OCI-LY1 (cell line): ENCODE results near the gene CHRNA4.

Experiments used
- H2AFZ ChIP-seq: fragments of 200-600 bp; sonication (generic), shearing (Covaris generic); 2 replicates; pipeline ENCODE4 v1.6.0; 2014; ENCODE audit warnings: antibody characterized with exemption, mild to moderate bottlenecking, low read length
- H3F3A ChIP-seq: fragments of 200-600 bp; sonication (generic), shearing (Covaris generic); 2 replicates; pipeline ENCODE4 v1.6.0; 2014; ENCODE audit warnings: mild to moderate bottlenecking, antibody characterized with exemption, low read length, moderate library complexity; ENCODE audit not compliant: insufficient read depth
- H3K27ac ChIP-seq: fragments of 200-600 bp; sonication (generic); 2 replicates; pipeline ENCODE4 v1.5.1; 2014; ENCODE audit warnings: low read length, mixed run types, mild to moderate bottlenecking, low read depth; ENCODE audit not compliant: poor library complexity, severe bottlenecking
- H3K27me3 ChIP-seq: fragments of 200-600 bp; sonication (generic); 2 replicates; pipeline ENCODE4 v1.6.0; 2014; ENCODE audit warnings: antibody characterized with exemption, mild to moderate bottlenecking, low read length, moderate library complexity; ENCODE audit not compliant: insufficient read depth
- H3K36me3 ChIP-seq: fragments of 200-600 bp; sonication (generic); 2 replicates; pipeline ENCODE4 v1.6.1; 2014; ENCODE audit warnings: mild to moderate bottlenecking, antibody characterized with exemption, low read length, moderate library complexity, mixed read lengths; ENCODE audit not compliant: insufficient read depth
- H3K4me1 ChIP-seq: fragments of 200-600 bp; sonication (generic); 2 replicates; pipeline ENCODE4 v1.5.1; 2014; ENCODE audit warnings: mild to moderate bottlenecking, low read length, moderate library complexity; ENCODE audit not compliant: insufficient read depth, severe bottlenecking
- H3K4me2 ChIP-seq: fragments of 200-600 bp; sonication (generic), shearing (Covaris generic); 2 replicates; pipeline ENCODE4 v1.6.1; 2014; ENCODE audit warnings: low read length
- H3K4me3 ChIP-seq: fragments of 200-600 bp; sonication (generic); 2 replicates; pipeline ENCODE4 v1.5.1; 2014; ENCODE audit warnings: low read length, low read depth, mild to moderate bottlenecking, mixed read lengths; ENCODE audit not compliant: poor library complexity, severe bottlenecking
- H3K79me2 ChIP-seq: fragments of 200-600 bp; shearing (Covaris generic); 2 replicates; pipeline ENCODE4 v1.6.1; 2016; ENCODE audit warnings: mixed run types, low read length, mixed read lengths; ENCODE audit not compliant: insufficient read depth
- H3K9ac ChIP-seq: fragments of 200-600 bp; sonication (generic), shearing (Covaris generic); 2 replicates; pipeline ENCODE4 v1.6.1; 2014; ENCODE audit warnings: mild to moderate bottlenecking, low read length, mixed read lengths
- H3K9me2 ChIP-seq: fragments of 200-600 bp; sonication (generic), shearing (Covaris generic); 2 replicates; pipeline ENCODE4 v1.6.1; 2014; ENCODE audit warnings: low read depth, mild to moderate bottlenecking, low read length, mixed read lengths
- H3K9me3 ChIP-seq: fragments of 200-600 bp; shearing (Covaris generic); 2 replicates; pipeline ENCODE4 v1.6.1; 2014; ENCODE audit warnings: low read length, mixed read lengths
- H4K20me1 ChIP-seq: fragments of 200-600 bp; sonication (generic), shearing (Covaris generic); 2 replicates; pipeline ENCODE4 v1.6.0; 2016; ENCODE audit warnings: mild to moderate bottlenecking, low read length; ENCODE audit not compliant: insufficient read depth
- EZH2 ChIP-seq: fragments of 200-600 bp; sonication (generic), shearing (Covaris generic); IDR thresholded peaks from 2 replicates; pipeline ENCODE4 v1.8.0; 2017; ENCODE audit warnings: borderline replicate concordance, mixed run types, mild to moderate bottlenecking, antibody characterized with exemption, low read length, moderate library complexity, mixed read lengths
- TF ChIP-seq, protein P1 (sequence below): fragments of 200-600 bp; sonication (generic), shearing (Covaris generic); IDR thresholded peaks from 2 replicates; pipeline ENCODE4 v1.5.1; 2017; ENCODE audit warnings: mild to moderate bottlenecking, antibody characterized with exemption, low read length, moderate library complexity, mixed read lengths

The CHRNA4 gene

DNA sequence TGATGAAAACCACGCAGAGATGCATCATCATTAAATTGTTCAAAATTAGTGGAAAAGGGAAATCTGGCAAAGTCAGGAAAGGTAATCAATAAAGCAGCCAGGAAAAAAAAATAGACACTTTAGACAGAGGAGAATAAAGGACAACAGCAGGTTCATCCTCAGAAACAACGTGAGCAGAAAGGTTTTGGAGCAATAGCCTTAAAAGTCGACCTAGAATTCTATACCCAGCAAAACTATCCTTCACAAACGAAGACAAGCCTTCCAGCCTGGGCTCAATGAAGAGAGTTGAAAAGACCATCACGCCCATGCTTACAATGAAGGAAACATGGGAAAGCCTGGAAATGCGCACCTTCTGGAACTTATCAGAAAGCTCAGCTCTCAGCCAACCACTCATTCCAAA is 24.7 kb upstream of the CHRNA4 start:
- Histone ChIP-seq H3K79me2 (no peaks in the 10 kb centered on the region), H2AFZ (no peak overlapping the region), H3K9me3 (peaks cover 10% of the 10 kb centered on the region), H3K4me2 (no peak overlapping the region), H3K9ac (no peak overlapping the region), H3K27ac (no peak overlapping the region), H3K27me3 (peaks cover 12% of the 10 kb centered on the region; the same call in 1 of the 2 replicates), H3F3A (no peaks in the 10 kb centered on the region), H3K4me1 (no peaks in the 10 kb centered on the region), H4K20me1 (no peaks in the 10 kb centered on the region), H3K4me3 (no peak overlapping the region), H3K36me3 (no peaks in the 10 kb centered on the region), H3K9me2 (no peaks in the 10 kb centered on the region)
- TF ChIP-seq EZH2 = no peak
- TF ChIP-seq, protein P1, sequence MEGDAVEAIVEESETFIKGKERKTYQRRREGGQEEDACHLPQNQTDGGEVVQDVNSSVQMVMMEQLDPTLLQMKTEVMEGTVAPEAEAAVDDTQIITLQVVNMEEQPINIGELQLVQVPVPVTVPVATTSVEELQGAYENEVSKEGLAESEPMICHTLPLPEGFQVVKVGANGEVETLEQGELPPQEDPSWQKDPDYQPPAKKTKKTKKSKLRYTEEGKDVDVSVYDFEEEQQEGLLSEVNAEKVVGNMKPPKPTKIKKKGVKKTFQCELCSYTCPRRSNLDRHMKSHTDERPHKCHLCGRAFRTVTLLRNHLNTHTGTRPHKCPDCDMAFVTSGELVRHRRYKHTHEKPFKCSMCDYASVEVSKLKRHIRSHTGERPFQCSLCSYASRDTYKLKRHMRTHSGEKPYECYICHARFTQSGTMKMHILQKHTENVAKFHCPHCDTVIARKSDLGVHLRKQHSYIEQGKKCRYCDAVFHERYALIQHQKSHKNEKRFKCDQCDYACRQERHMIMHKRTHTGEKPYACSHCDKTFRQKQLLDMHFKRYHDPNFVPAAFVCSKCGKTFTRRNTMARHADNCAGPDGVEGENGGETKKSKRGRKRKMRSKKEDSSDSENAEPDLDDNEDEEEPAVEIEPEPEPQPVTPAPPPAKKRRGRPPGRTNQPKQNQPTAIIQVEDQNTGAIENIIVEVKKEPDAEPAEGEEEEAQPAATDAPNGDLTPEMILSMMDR = no peak

DNA sequence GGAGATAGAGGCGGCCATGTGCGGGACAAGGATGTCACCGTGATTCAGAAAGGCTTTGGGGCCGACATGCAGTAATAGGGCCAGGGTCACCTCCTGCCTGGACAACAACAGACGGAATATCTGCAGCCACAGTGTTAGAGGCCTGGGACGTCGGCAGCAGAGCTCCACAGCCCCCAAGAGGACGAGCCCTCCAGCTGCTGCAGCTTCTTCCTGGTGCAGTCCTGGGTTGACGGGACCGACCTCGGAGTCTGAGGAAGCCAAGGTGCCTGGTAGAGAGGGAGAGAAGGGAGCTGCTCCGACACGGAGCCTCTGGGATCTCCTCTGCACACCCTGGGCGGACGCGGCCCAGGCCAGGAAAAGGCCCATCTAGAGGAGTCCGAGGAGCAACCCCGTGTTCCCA is 23.2 kb upstream of the CHRNA4 start:
- Histone ChIP-seq H3K9me2 (no peaks in the 10 kb centered on the region), H3K27ac (no peak overlapping the region)

DNA sequence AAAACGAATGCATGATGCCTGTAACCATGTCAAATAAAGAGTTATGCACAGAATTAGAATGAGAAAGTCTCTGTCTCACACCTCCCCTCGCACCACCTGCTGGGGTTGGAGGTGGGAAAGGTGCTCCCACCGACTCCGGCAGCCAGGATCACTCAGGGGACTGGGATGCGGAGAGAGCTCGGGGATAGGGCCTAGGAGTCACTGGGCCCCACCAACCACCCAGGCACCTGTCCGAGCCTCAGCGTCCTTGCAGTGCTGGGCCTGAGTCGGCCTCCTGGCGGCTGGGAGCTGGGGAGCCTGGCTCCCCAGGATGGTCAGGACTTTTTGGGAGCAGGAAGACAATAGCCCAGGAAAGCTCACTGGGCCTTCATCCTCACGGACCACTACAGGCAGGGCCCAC is 22.4 kb upstream of the CHRNA4 start:
- no peak for TF ChIP-seq EZH2
- TF ChIP-seq, protein P1 = no peak
- H3K4me1 ChIP-seq = no peaks in the 10 kb centered on the region
- no peak overlapping the region for H3K9ac ChIP-seq
- H4K20me1 ChIP-seq = no peaks in the 10 kb centered on the region
- H3K4me2 ChIP-seq = no peak overlapping the region
- no peaks in the 10 kb centered on the region for H3K36me3 ChIP-seq
- H3K79me2 ChIP-seq = no peaks in the 10 kb centered on the region
- H3F3A ChIP-seq = no peaks in the 10 kb centered on the region
- peaks cover 12% of the 10 kb centered on the region; the same call in 1 of the 2 replicates for H3K27me3 ChIP-seq
- H2AFZ ChIP-seq = no peak overlapping the region
- peaks cover 10% of the 10 kb centered on the region for H3K9me3 ChIP-seq
- no peak overlapping the region for H3K4me3 ChIP-seq
- no peaks in the 10 kb centered on the region for H3K9me2 ChIP-seq
- H3K27ac ChIP-seq = no peak overlapping the region

More for the DNA sequence above, 23.2 kb upstream of the CHRNA4 start:
- Histone ChIP-seq H3K79me2 (no peaks in the 10 kb centered on the region), H3K4me2 (no peak overlapping the region), H3F3A (no peaks in the 10 kb centered on the region), H3K4me1 (no peaks in the 10 kb centered on the region), H3K27me3 (peaks cover 12% of the 10 kb centered on the region; the same call in 1 of the 2 replicates), H3K9me3 (peaks cover 10% of the 10 kb centered on the region), H3K9ac (no peak overlapping the region), H2AFZ (no peak overlapping the region), H3K4me3 (no peak overlapping the region), H4K20me1 (no peaks in the 10 kb centered on the region), H3K36me3 (no peaks in the 10 kb centered on the region)
- TF ChIP-seq, protein P1 = no peak
- no peak for TF ChIP-seq EZH2
